ENCODE measurements around the gene OSBP2.

DNA sequence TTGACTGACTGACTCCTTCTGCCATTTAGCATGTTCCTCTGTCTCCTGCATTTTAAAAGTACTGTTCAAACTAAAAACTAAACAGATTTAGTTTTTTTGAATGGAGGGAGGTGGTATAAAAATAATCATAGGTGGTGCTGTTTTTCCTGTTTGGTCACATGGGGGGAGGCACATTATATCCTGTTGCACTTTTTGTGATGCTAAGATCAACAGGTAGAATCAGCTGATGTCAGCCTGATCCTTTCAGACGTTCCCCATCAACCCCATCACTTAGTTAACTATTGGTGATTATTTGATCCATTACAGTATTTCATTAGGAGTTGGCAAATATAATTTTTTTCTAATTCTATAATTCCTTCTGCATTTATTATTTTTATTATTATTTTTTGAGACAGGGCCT, 5.1 kb upstream of the OSBP2 start:
- TF ChIP-seq, protein P1, sequence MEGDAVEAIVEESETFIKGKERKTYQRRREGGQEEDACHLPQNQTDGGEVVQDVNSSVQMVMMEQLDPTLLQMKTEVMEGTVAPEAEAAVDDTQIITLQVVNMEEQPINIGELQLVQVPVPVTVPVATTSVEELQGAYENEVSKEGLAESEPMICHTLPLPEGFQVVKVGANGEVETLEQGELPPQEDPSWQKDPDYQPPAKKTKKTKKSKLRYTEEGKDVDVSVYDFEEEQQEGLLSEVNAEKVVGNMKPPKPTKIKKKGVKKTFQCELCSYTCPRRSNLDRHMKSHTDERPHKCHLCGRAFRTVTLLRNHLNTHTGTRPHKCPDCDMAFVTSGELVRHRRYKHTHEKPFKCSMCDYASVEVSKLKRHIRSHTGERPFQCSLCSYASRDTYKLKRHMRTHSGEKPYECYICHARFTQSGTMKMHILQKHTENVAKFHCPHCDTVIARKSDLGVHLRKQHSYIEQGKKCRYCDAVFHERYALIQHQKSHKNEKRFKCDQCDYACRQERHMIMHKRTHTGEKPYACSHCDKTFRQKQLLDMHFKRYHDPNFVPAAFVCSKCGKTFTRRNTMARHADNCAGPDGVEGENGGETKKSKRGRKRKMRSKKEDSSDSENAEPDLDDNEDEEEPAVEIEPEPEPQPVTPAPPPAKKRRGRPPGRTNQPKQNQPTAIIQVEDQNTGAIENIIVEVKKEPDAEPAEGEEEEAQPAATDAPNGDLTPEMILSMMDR (IDR thresholded peaks at IDR 0.05 in 8 of 11, conservative IDR thresholded peaks at IDR 0.05 in 3 of 11), result no peak
- TF ChIP-seq POLR2A (IDR thresholded peaks at IDR 0.05) (no peak), POLR2AphosphoS5 (IDR thresholded peaks at IDR 0.05) (no peak)
